Body of pancreas (tissue), 4 donors: Measurements from ENCODE around the gene NUP42.

ENCODE experiments used
- POLR2A ChIP-seq, 3 donors: fragments of 450-650 bp; IDR thresholded peaks; one replicate each; pipeline ENCODE4 v1.6.1; 2016; ENCODE audit warnings: antibody characterized with exemption in 3 of 3, mild to moderate bottlenecking in 2 of 3
- TF ChIP-seq, protein P1 (sequence below), 7 experiments: fragments of 450-650 bp in 4 of 7; fragments of 200-600 bp in 3 of 7; sonication (generic) in 3 of 7; IDR thresholded peaks; one replicate each; pipeline ENCODE4 v1.5.1; 2016 to 2019; ENCODE audit warnings: antibody characterized with exemption in 7 of 7

DNA sequence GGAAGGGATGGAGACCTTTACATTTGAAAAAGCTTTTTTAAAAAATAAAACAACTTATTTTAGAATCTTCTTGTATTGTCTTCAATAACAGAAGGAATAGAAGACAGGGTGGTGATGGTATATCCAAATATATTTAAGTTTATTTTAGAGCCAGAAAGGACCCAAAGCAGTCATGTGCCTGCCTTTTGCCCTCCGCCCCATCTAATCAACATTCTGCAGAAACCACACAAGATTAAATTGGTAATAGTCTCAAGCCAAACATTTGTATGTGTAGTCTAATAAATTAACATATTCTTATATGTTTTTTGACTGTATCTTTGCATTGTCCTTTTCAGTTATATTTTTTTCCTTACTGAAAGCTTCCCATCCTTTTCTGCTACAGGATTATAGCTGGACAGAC lies 16.5 kb upstream of the NUP42 start:
- no peak for TF ChIP-seq POLR2A (IDR thresholded peaks at IDR 0.05)
- TF ChIP-seq, protein P1, sequence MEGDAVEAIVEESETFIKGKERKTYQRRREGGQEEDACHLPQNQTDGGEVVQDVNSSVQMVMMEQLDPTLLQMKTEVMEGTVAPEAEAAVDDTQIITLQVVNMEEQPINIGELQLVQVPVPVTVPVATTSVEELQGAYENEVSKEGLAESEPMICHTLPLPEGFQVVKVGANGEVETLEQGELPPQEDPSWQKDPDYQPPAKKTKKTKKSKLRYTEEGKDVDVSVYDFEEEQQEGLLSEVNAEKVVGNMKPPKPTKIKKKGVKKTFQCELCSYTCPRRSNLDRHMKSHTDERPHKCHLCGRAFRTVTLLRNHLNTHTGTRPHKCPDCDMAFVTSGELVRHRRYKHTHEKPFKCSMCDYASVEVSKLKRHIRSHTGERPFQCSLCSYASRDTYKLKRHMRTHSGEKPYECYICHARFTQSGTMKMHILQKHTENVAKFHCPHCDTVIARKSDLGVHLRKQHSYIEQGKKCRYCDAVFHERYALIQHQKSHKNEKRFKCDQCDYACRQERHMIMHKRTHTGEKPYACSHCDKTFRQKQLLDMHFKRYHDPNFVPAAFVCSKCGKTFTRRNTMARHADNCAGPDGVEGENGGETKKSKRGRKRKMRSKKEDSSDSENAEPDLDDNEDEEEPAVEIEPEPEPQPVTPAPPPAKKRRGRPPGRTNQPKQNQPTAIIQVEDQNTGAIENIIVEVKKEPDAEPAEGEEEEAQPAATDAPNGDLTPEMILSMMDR (IDR thresholded peaks at IDR 0.05), result no peak
